GM12878 (cell line): ENCODE data around the gene TTF2. TPM values are rescaled to one million over a fixed set of nuclear protein-coding genes. Genes with fewer than 3 reads are reported as not detected.

Source experiments
- ATAC-seq: fragments of 200-7000 bp; cut with Tn5 transposase; 3 replicates; pipeline ENCODE4 v1.9.1; 2020; ENCODE audit warnings: mild to moderate bottlenecking, moderate library complexity
- BruUV-seq: library from RNA; stranded (reverse); fragments of 400-500 nt; replicated peaks from 2 replicates; lab custom pipeline; 2021; lab: Mats Ljungman, UMichigan
- CTCF ChIA-PET: fragments of 300-600 bp; sonication (Branson Sonifier 250); formaldehyde crosslinking; extraction: SDS; loops from one replicate; lab custom pipeline; 2021; ENCODE audit warnings: inconsistent platforms; lab: Yijun Ruan, JAX
- POLR2A ChIA-PET: fragments of 350-600 bp; formaldehyde crosslinking; extraction: SDS; loops from one replicate; lab custom pipeline; 2021; ENCODE audit warnings: inconsistent platforms; lab: Charles Lee
- RAD21 ChIA-PET: fragments of 300-600 bp; sonication (Branson Sonifier 250); formaldehyde crosslinking; loops from one replicate; lab custom pipeline; 2023; ENCODE audit warnings: antibody characterized with exemption; ENCODE audit not compliant: unreplicated experiment; lab: Charles Lee
- SMC1A ChIA-PET: fragments of 300-600 bp; sonication (Branson Sonifier 250); formaldehyde crosslinking; loops from one replicate; lab custom pipeline; 2023; ENCODE audit not compliant: unreplicated experiment, uncharacterized antibody; lab: Charles Lee
- DNase-seq: peaks from one replicate; pipeline ENCODE4 v3.0.0-alpha.2; 2011; ENCODE audit warnings: low read depth, low spot score
- FAIRE-seq: peaks from 3 replicates; lab custom pipeline; 2011; peaks lifted over from hg19 to GRCh38; lab: Jason Lieb, UNC
- H2AFZ ChIP-seq: 2 replicates; pipeline ENCODE4 v1.6.0; 2011; ENCODE audit warnings: low read depth, low read length, control low read depth; ENCODE audit not compliant: control insufficient read depth
- H3K27ac ChIP-seq: 2 replicates; pipeline ENCODE4 v1.5.1; 2011; ENCODE audit warnings: control low read depth; ENCODE audit not compliant: control insufficient read depth, insufficient read depth
- H3K27me3 ChIP-seq, 2 experiments: replicated peaks in 1 of 2; 2 replicates each; pipeline versions ENCODE4 v1.6.0 to v1.6.1; 2011; ENCODE audit warnings: low read length in 1 of 2; ENCODE audit not compliant: control insufficient read depth in 2 of 2, insufficient read depth in 2 of 2
- H3K36me3 ChIP-seq, 2 experiments: 2 replicates each; pipeline ENCODE4 v1.5.1; 2011; ENCODE audit warnings: low read length in 1 of 2; ENCODE audit not compliant: control insufficient read depth in 2 of 2, insufficient read depth in 2 of 2
- H3K4me1 ChIP-seq: 2 replicates; pipeline ENCODE4 v1.6.1; 2011; ENCODE audit warnings: mild to moderate bottlenecking, low read length, moderate library complexity, mixed read lengths; ENCODE audit not compliant: control insufficient read depth, insufficient read depth
- H3K4me2 ChIP-seq: 2 replicates; pipeline ENCODE4 v1.6.0; 2011; ENCODE audit warnings: control low read depth; ENCODE audit not compliant: control insufficient read depth, insufficient read depth
- H3K4me3 ChIP-seq: fragments of 200-600 bp; sonication (generic); 2 replicates; pipeline ENCODE4 v1.5.1; 2016
- H3K79me2 ChIP-seq: 2 replicates; pipeline ENCODE4 v1.6.0; 2011; ENCODE audit warnings: low read length; ENCODE audit not compliant: control insufficient read depth, insufficient read depth
- H3K9ac ChIP-seq: 2 replicates; pipeline ENCODE4 v1.8.0; 2011; ENCODE audit warnings: low read length, control low read depth, mixed read lengths; ENCODE audit not compliant: control insufficient read depth, insufficient read depth
- H3K9me3 ChIP-seq: replicated peaks from 3 replicates; pipeline ENCODE4 v1.5.1; 2011; ENCODE audit warnings: mild to moderate bottlenecking, low read length; ENCODE audit not compliant: control insufficient read depth, insufficient read depth
- H4K20me1 ChIP-seq: 2 replicates; pipeline ENCODE4 v1.6.0; 2011; ENCODE audit not compliant: control insufficient read depth, insufficient read depth
- CUX1 ChIP-seq: IDR thresholded peaks from 2 replicates; pipeline ENCODE4 v1.6.1; 2012; ENCODE audit warnings: improper control_type of control experiment, low read depth, low read length; ENCODE audit not compliant: insufficient replicate concordance
- HDGF ChIP-seq: fragments of 450-650 bp; IDR thresholded peaks from 2 replicates; pipeline ENCODE4 v1.6.1; 2016; ENCODE audit warnings: antibody characterized with exemption
- HSF1 ChIP-seq: fragments of 150-350 bp; IDR thresholded peaks from 2 replicates; pipeline ENCODE4 v1.6.1; 2014; ENCODE audit warnings: mild to moderate bottlenecking, low read depth, low read length
- KLF5 ChIP-seq: fragments of 450-650 bp; IDR thresholded peaks from 2 replicates; pipeline ENCODE4 v1.6.1; 2014; ENCODE audit warnings: mild to moderate bottlenecking; ENCODE audit not compliant: partially characterized antibody
- MXI1 ChIP-seq: fragments of 150-350 bp; IDR thresholded peaks from 2 replicates; pipeline ENCODE4 v1.6.1; 2011; ENCODE audit warnings: low read depth, mild to moderate bottlenecking, inconsistent platforms, low read length, improper control_type of control experiment
- NKRF ChIP-seq: fragments of 450-650 bp; conservative IDR thresholded peaks from 2 replicates; pipeline ENCODE4 v1.6.1; 2017; ENCODE audit warnings: mild to moderate bottlenecking, moderate library complexity
- SMAD5 ChIP-seq: IDR thresholded peaks from 2 replicates; pipeline ENCODE4 v1.6.1; 2016; ENCODE audit warnings: antibody characterized with exemption, low read depth
- SUZ12 ChIP-seq: fragments of 200-600 bp; sonication (generic); IDR thresholded peaks from one replicate; pipeline ENCODE4 v1.6.1; 2018; ENCODE audit warnings: antibody characterized with exemption, mild to moderate bottlenecking; ENCODE audit not compliant: unreplicated experiment
- ZNF217 ChIP-seq: fragments of 450-650 bp; IDR thresholded peaks from 2 replicates; pipeline ENCODE4 v1.6.1; 2017; ENCODE audit warnings: antibody characterized with exemption, mild to moderate bottlenecking
- ZNF384 ChIP-seq: IDR thresholded peaks from 2 replicates; pipeline ENCODE4 v1.6.1; 2012; ENCODE audit warnings: low read depth, mild to moderate bottlenecking, low read length, improper control_type of control experiment, borderline replicate concordance
- WGBS: methylation state at CpG from one replicate; pipeline ENCODE4 v1.1.6; 2016; ENCODE audit warnings: low lambda C conversion rate; ENCODE audit not compliant: insufficient replicate concordance, insufficient coverage; ENCODE audit errors: missing lambda C conversion rate; 5-methylcytosine and 5-hydroxymethylcytosine counted together
- in situ Hi-C: fragments of 300-500 bp; cut with MboI; formaldehyde crosslinking; loops from 9 replicates; pipeline ENCODE4 v1.14.3; 2018; ENCODE audit warnings: mixed read lengths
- intact Hi-C: fragments of 100-400 bp; cut with micrococcal nuclease; formaldehyde crosslinking; loops from one replicate; pipeline ENCODE4 v1.14.2; 2022; ENCODE audit not compliant: unreplicated experiment
- polyA plus RNA-seq, 11 experiments: library from polyadenylated mRNA; depleted of rRNA in 4 of 11; unstranded in 6 of 11; stranded (reverse) in 5 of 11; fragments of >200 nt; fragmentation: Nextera tagmentation in 4 of 11; fragmentation: Illumina TruSeq in 1 of 11; extraction: Ambion mirVana in 4 of 11; extraction: Trizol in 1 of 11; gene quantifications; 1 replicate in 1 of 11; 2 replicates in 10 of 11; pipeline versions ENCODE4 v1.2.1 to v1.2.3, GENCODE V29; 2011 to 2016; ENCODE audit warnings: inconsistent platforms in 2 of 11, missing spikeins in 2 of 11, low read depth in 1 of 11
- total RNA-seq, 4 experiments: library from RNA; depleted of rRNA in 3 of 4; stranded (reverse); fragments of >200 nt in 3 of 4; fragmentation: Illumina TruSeq in 1 of 4; extraction: Trizol in 1 of 4; gene quantifications; 2 replicates each; pipeline versions ENCODE4 v1.2.1 to v1.2.3, GENCODE V29; 2013 to 2021

Gene TTF2
- total and polyA plus RNA-seq, 10 of the 15 experiments (the other 5 are each of a cell fraction or from before 2014, with no cell fraction given): 17.7 to 134 (median 78.2) TPM

DNA sequence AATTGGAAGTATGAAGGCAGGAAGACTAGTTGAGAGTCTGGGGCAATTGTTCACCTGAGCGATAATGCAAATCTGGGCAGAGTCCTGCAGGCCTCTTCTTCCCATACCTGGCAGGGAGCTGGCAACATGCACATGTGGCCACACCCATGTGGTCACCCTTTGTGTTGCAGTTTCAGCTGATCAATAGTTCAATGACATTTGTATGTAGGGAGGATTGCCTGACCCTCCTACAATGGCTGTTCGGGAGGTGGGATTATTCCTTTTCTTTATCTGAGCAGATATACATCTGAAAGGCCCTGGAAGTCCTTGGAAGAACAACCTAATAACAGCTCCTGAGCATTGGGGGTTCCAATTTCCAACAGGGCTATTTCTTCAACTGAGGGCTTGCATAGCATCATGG, 76.6 kb downstream of the TTF2 start:
- no peaks in the 10 kb centered on the region for H3K36me3 ChIP-seq
- POLR2A ChIA-PET: interaction anchor here (0.6 kb wide), 1 partner anchor 564 kb away, joined by 4 read pairs; no protein-coding TSS in a partner anchor
- FAIRE-seq: no peak
- H2AFZ ChIP-seq: no peak overlapping the region
- BruUV-seq: no TSS peak
- 69% methylated on average over 2 of the region's 2 CpGs for WGBS
- H3K4me1 ChIP-seq: no peaks in the 10 kb centered on the region
- no peak overlapping the region for H3K9ac ChIP-seq
- no peaks in the 10 kb centered on the region for H4K20me1 ChIP-seq
- intact Hi-C loops: no loop called here
- H3K79me2 ChIP-seq: no peaks in the 10 kb centered on the region
- 0 out of 4 replicates have a peak, but pooled peaks cover 0 to 2% of the 10 kb centered on the region in 2 experiments for H3K27me3 ChIP-seq
- SMC1A ChIA-PET: no interaction called here
- RAD21 ChIA-PET: no interaction called here
- no peak for ATAC-seq
- in situ Hi-C loops: no loop called here
- no peak for DNase-seq
- H3K4me3 ChIP-seq: no peak overlapping the region
- no peak overlapping the region for H3K27ac ChIP-seq
- TF ChIP-seq ZNF217 (no peak), KLF5 (no peak), SMAD5 (no peak), CUX1 (no peak), NKRF (no peak), MXI1 (no peak), SUZ12 (no peak), ZNF384 (no peak), HSF1 (no peak), HDGF (no peak)
- CTCF ChIA-PET: interaction anchor here (2.2 kb wide), 1 partner anchor 8 kb away, joined by 10 read pairs; no protein-coding TSS in a partner anchor
- H3K9me3 ChIP-seq: no peaks in the 10 kb centered on the region
- H3K4me2 ChIP-seq: no peak overlapping the region
